Measurements from ENCODE around the gene NOL4L.

Gene NOL4L

DNA sequence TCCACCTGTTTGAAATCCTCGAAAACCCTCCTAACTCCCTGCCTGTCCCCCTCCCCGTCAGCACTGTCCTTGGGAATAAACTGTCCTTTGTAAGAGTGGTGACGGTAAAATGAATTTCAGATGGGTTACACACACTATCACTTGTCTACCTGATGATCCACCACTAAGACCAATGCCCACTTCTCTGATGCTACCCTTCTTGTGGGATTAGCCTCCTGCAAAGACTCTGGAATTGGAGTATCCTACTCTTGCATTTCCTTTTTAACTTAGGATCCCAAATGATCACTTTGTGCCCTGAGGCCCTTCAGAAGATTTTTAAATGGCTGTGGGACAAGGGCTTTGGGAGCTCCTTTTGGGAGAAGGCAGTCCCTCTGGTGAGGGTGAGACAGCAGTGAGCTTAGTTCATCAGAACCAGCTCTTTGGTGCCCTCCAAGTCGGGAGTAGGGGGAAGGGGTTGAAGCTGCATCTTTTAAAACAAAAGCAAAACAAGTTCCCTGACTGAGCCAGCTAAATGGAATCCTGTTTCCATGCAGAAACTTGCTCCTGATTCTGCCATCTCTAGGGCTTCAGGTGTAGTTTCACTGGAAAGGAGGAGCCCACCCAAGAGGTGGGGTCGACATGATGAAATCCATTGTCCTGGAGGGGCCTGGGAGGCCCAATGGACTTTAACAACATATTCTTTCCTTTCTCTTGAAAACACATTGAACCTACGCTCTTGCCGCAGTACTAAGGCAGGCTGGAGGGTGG lies 140.5 kb downstream of the NOL4L start:
- DNase-seq (ENCODE audit: low spot score), result no peak

GRCh38 chr20:32443386-32443974 lies 141.7 kb downstream of the NOL4L start:
- DNase-seq (ENCODE audit: low spot score), result no peak

DNA sequence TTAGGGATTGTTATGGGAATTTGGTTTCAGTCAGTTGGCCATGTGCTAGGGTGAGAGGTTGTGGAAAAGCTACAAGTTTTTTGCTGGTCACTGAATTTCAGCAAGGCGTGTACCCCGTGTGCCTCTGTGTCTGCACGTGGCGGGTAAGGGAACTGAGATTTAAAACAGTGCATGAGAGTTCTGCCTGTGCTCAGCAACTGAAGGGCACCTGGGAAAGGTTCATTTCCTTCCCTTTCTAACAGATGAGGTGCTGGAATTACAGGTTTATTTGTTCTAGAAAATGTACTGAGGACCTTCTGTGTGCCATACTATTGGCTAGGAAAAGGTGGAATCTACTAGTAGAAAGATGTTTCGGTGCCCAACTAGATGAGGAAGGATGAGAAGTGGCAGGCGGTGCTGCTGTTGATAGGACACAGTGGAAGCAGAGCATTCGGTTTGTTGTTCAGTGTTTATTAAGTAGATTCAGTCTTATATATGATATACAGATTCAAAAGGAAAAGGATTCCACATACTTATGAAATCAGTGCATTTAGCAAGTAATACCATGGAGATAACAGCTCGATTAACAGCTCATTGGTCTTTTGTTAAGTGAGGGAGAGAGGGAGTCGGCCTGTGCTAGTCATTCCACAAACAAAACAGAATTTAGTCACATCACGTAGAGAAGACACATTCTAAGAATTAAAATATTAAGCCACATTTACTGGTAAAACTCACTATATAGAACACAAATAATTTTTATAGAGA lies 142.3 kb downstream of the NOL4L start:
- no peak for DNase-seq (ENCODE audit: low spot score)

- DNase-seq (ENCODE audit: low spot score), result no peak
Measured at GRCh38 chr20:32441638-32442037, 143.5 kb downstream of the NOL4L start.

DNA sequence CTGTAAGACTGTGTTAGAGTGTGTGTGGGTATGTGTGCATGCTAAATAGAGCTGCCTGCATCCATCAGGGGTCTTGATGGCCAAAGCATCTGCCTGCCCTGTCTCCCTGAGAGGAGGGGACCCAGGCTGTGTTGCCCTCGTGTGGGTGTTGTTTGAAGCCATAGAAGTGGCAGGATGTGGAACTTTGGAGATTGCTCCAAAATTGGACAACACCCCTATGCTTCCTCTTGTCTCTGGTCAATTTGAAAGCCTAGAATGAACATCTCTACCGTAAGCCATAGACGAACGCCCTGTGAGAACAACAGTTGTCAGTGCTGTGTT lies 144.4 kb downstream of the NOL4L start:
- DNase-seq (ENCODE audit: low spot score), result no peak

GRCh38 chr20:32440069-32440757 lies 144.9 kb downstream of the NOL4L start:
- no peak for DNase-seq (ENCODE audit: low spot score)

DNA sequence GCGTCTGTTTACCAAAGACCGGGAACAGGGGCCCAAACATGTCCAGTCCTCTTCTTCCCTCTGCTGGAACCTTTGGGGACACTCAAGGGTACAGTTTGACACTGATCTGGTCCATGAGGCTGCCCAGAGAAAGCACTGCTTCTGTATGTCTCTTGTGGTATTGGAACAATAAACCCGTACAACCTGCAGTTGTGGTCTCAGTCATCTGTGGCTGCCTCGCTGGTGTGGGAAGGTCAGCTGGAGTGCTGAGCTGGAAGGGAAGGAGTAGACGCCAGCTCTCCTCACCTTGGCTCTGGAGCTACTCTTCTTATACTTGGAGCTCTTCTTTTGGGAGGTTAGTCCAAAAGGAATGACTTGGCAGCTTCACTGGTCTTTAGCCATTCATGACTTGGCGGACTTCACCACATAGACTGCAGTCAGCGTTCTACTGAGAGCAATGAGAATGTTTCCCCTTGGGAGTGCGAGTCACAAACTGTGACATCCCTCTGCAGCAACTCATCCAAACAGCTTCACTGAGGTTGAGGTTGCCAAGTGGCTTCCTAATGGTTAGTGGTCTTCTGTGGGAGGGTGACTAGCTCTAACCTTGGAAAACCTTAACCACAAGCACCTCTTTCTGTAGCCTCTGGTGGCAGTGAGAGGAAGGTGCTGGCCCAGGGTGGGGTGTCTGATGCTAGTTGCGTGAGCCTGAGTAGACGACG lies 145.9 kb downstream of the NOL4L start:
- no peak for DNase-seq (ENCODE audit: low spot score)

- DNase-seq (ENCODE audit: low spot score), result no peak
Measured at GRCh38 chr20:32438331-32438858, 146.7 kb downstream of the NOL4L start.

GRCh38 chr20:32437391-32438074 lies 147.6 kb downstream of the NOL4L start:
- DNase-seq (ENCODE audit: low spot score), result no peak

- DNase-seq (ENCODE audit: low spot score), result no peak
Measured at GRCh38 chr20:32436968-32437367, 148.2 kb downstream of the NOL4L start.

DNA sequence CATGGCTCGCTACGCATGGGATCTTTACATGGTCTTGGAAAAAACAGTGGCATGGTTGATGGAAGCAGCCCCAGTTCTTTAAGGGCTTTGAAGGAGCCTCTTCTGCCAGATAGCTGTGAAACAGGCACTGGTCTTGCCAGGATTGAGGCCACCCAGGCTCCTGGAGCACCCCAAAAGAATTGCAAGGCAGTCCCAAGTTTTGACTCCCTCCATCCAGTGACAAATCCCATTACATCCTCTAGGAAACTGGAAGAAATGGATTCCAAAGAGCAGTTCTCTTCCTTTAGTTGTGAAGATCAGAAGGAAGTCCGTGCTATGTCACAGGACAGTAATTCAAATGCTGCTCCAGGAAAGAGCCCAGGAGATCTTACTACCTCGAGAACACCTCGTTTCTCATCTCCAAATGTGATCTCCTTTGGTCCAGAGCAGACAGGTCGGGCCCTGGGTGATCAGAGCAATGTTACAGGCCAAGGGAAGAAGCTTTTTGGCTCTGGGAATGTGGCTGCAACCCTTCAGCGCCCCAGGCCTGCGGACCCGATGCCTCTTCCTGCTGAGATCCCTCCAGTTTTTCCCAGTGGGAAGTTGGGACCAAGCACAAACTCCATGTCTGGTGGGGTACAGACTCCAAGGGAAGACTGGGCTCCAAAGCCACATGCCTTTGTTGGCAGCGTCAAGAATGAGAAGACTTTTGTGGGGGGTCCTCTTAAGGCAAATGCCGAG lies 148.8 kb downstream of the NOL4L start:
- no peak for DNase-seq (ENCODE audit: low spot score)

DNA sequence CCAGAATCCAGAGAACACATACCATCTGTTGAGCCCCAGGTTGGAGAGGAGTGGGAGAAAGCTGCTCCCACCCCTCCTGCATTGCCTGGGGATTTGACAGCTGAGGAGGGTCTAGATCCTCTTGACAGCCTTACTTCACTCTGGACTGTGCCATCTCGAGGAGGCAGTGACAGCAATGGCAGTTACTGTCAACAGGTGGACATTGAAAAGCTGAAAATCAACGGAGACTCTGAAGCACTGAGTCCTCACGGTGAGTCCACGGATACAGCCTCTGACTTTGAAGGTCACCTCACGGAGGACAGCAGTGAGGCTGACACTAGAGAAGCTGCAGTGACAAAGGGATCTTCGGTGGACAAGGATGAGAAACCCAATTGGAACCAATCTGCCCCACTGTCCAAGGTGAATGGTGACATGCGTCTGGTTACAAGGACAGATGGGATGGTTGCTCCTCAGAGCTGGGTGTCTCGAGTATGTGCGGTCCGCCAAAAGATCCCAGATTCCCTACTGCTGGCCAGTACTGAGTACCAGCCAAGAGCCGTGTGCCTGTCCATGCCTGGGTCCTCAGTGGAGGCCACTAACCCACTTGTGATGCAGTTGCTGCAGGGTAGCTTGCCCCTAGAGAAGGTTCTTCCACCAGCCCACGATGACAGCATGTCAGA lies 149.6 kb downstream of the NOL4L start:
- DNase-seq (ENCODE audit: low spot score), result no peak

GRCh38 chr20:32434434-32434833 lies 150.7 kb downstream of the NOL4L start:
- no peak for DNase-seq (ENCODE audit: low spot score)

DNA sequence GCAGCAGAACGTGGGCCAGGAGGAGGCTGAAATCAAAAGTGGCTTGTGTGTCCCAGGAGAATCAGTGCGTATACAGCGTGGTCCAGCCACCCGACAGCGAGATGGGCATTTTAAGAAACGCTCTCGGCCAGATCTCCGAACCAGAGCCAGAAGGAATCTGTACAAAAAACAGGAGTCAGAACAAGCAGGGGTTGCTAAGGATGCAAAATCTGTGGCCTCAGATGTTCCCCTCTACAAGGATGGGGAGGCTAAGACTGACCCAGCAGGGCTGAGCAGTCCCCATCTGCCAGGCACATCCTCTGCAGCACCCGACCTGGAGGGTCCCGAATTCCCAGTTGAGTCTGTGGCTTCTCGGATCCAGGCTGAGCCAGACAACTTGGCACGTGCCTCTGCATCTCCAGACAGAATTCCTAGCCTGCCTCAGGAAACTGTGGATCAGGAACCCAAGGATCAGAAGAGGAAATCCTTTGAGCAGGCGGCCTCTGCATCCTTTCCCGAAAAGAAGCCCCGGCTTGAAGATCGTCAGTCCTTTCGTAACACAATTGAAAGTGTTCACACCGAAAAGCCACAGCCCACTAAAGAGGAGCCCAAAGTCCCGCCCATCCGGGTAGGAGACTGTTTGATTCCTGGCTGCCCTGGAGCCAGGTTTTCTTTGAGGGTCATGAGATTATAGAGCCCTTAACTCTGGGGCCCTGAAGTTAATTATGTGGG lies 151.7 kb downstream of the NOL4L start:
- DNase-seq (ENCODE audit: low spot score), result no peak

- no peak for DNase-seq (ENCODE audit: low spot score)
Measured at GRCh38 chr20:32432277-32432676, 152.9 kb downstream of the NOL4L start.

DNA sequence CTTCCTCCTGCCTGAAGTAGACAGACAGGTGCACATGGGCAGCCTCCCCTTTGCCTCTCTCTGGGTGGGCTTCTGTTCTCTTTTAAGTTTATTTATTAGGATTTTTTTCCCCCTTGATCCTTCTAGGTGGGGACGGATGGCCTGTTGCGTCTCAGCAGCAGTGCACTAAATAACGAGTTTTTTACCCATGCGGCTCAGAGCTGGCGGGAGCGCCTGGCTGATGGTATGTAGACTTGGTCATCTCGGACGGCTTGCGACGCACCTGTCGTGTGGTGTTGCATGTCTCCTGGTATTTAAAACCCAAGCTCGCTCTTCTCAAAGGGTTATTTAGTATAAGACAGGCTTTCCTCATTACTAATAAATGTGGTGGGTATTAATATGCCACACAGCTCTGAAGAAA lies 153.7 kb downstream of the NOL4L start:
- DNase-seq (ENCODE audit: low spot score), result no peak

DNA sequence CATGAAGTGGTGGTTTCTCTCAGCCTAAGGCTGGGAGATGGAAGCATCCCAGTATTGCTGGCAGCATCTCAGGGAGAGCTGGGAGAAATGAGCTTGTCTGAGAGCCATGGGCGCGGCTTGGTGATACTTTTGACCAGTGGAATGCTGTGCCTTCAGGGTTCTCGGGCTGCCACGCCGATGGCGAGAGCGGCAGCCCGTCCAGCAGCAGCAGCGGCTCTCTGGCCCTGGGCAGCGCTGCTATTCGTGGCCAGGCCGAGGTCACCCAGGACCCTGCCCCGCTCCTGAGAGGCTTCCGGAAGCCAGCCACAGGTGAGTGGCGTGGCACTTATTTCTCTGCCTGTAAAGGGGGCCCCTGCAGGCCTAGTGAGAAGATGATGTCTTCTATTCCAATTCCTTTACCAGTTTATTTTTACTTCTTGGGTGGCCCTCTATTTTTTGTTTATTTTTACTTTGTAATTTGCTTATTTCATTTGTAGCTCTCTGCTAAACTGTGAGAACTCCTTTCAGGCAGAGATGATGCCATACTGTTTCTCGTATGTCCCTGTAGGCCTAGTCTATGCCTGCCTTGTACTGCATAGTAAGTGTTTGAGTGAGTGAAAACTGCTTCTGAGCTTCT lies 155.3 kb downstream of the NOL4L start:
- no peak for DNase-seq (ENCODE audit: low spot score)

DNA sequence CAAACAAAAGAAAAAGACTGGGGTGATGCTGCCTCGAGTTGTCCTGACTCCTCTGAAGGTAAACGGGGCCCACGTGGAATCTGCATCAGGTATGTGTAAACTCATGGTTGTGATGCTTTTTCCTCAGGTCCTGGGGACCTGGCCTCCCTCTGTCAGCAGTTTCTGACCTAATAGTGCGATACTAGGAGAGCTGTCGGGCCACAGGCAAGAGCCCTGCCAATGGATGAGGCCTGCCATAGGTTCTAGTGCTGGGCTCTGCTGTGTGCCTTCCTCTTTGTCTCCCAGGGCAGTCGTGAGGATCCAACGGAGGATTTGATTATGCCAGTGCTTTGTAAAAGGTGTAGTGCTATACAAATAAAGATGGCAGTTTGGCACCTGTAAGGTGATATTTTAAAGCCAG lies 155.8 kb downstream of the NOL4L start:
- no peak for DNase-seq (ENCODE audit: low spot score)

DNA sequence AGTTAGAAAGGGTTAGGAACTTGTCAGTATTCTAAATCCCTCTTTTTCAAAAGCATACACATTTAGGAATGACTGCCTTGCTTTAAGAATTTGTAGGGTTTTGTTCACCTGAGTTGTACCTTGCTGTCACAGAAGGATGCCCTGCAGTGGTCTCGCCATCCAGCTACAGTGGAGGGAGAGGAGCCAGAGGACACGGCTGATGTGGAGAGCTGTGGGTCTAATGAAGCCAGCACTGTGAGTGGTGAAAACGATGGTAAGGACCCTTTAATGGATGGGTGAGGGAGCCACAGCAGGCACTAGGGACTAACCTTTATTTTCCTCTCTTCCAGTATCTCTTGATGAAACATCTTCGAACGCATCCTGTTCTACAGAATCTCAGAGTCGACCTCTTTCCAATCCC lies 157.1 kb downstream of the NOL4L start:
- no peak for DNase-seq (ENCODE audit: low spot score)

Measured in iPS-NIHi11 (cell line).